ENCODE data around the gene ADIPOR1.

ADIPOR1 gene

GRCh38 chr1:202968895-202969295 lies 10.8 kb upstream of the ADIPOR1 start:
- peak; percentile 8 for DNase-seq (ENCODE audit: low read depth)

GRCh38 chr1:202968351-202968750 lies 10.2 kb upstream of the ADIPOR1 start:
- DNase-seq (ENCODE audit: low read depth): no peak

DNA sequence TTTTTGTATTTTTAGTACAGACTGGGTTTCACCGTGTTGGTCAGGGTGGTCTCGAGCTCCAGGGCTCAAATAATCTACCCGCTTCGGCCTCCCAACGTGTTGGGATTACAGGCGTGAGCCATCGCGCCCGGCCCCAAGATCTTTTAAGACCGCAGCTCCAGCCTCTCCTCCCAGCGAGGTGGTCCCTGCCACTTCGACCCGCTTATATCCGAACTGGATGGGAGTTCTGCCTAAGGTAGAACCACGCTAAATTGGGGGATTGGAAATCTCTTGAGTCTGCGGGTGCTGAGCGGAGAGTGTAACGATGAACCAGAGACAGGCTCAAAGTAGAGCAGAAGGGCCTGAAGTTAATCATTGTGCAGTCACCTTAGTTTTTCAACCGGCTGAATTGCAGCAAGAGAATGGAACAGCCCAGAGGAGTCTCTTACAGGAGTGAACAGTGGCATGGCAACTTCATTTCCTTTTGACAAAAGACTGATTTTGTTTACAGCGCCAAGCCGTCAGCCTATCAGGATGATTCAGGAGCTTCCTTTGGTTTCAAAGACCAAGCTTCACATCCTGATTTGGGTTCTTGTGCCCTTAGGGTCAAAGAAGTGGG lies 9.7 kb upstream of the ADIPOR1 start:
- DNase-seq (ENCODE audit: low read depth): no peak

- no peak for DNase-seq (ENCODE audit: low read depth)
These were observed 8.1 kb upstream of the ADIPOR1 start for GRCh38 chr1:202966006-202966898.

- DNase-seq (ENCODE audit: low read depth): no peak
These were observed 7.3 kb upstream of the ADIPOR1 start for GRCh38 chr1:202965422-202965821.

DNA sequence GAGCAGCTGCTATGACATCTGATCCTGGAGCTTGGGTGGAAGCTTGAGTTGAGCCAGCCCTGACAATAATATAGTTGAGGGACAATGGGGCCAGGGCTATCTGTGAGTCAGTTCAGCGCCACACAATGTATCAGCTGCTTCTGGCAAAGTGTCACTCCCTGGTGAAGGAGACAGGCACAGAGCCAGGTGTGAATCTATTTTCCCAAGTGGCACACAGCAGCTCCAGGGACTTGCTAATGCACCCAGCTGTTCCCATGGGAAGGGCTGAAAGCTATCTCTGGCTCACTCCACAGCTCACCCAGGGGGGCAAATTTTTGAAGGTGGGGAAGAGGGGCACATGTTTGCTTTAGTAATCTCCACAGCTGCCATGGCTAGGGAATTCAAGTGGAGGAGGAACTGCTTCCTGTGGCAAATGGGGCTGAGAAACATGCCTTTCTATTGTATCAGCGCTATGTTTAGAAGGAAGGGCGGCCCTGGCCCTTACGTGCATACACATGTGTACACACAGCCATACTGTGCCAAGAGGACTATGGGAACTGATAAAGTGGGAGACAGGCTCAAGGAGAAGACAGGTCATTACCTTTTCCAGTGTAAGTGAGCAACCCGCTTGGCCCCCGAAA lies 6.8 kb upstream of the ADIPOR1 start:
- no peak for DNase-seq (ENCODE audit: low read depth)

DNA sequence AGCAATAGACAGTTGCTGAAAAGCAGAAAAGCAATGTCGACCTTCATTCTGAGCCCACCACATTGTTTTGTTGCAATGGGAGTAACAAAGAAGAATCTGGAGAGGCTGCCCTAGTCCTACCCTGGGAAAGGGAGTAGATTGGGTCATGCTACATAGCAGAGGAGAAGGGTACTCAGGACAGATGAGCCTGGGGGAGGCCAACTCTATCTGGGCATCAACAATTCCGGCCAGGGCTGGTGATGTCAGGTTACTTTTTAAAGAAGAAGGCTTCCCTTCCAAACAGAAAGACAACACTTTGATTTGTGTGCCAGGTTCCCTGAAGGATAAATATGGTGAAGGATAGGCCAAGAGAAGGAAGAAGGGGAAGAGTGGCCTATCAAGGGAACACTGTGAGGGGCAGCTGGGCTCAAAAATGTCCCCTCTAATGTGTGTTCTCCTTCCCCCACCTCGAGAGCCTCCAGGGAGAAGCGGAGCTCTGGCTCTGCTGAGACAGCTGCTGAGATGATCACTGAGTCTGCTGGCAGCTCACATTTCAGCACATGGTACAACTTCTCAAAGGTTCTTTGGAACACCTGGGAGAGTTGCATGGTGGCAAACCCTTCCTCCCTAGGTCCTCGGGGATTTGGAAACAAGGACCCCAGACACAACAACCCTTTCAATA lies 3.2 kb upstream of the ADIPOR1 start:
- no peak for DNase-seq (ENCODE audit: low read depth)

DNA sequence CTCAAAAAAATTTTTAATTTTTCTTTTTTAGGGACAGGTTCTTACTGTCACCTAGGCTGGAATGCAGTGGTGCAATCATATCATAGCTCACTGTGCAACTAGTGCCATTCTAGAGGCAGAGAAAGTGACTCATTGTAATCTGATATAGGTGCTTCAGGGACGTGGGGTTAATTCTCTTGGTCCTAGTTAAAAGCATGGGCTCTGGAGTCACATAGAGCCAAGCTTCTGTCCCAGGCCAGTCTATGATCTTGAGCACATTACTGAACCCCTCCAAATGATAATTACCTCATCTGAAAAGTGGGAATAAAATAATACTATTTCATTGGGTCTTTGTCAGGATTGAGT lies 1.1 kb upstream of the ADIPOR1 start:
- peak; percentile 30 for DNase-seq (ENCODE audit: low read depth)

DNA sequence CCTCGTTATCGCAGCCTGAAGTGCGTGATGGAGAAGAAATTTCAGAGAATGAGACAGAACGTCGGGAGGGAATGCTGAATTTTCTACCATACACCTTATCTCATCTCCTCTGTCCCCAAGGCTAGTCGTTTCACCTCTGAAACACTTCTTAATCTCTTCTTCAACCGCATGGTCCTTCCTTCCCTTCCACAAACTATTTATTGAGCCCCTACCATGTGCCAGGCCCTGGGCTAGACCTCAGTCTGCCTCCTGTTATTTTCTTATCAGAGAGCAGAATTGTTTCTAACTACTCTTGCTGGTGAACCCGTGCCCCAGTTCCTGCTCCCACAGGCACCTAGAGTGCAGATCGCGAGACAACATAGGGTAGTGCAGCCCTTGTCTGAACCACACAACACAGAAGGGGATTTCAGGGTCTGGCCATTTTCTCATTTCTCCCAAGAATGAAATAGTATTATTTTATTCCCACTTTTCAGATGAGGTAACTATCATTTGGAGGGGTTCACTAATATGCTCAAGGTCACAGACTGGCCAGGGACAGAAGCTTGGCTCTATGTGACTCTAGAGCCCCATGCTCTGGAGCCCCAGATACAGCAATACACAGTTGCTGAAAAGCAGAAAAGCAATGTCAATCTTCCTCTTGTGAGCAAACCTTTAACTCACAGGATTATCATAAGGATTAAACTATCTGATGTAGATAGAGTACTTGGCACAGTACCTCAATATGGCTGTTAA lies 598 bp upstream of the ADIPOR1 start:
- no peak for DNase-seq (ENCODE audit: low read depth)

- DNase-seq (ENCODE audit: low read depth): no peak
These were observed 1.1 kb downstream of the ADIPOR1 start for GRCh38 chr1:202956969-202957368.

DNA sequence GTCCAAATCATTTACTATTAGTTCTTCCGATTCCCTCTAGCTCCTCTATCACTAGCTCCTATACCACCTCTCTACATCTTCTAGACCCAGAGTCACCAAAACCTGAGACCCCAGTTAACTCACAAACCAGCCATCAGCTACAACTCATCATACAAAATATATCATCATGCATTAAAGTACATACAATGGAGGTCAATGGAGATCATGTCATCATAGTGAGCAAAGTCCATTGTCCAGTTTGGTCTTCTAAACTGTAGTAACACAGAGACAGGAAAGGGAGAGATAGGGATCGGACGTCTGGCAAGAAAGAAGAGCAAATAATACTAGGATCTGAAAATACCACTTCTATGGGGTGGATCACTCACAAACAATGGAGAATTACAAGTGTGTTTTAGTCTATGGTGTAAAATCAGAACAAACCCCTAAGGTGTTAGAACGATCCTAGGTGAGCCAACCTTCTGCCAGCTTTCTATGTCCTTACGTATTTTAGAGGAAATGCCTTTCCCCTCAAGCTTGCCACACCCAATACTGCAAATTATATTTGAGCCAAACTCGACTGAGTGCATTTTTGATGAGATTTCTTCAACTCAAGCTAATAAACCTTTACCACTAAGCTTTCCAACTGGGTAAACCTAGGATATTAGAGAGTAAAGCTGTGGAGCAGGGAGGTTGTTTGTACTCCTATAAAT lies 3.9 kb downstream of the ADIPOR1 start:
- no peak for DNase-seq (ENCODE audit: low read depth)

GRCh38 chr1:202953392-202953791 lies 4.7 kb downstream of the ADIPOR1 start:
- DNase-seq (ENCODE audit: low read depth): no peak

GRCh38 chr1:202952818-202953217 lies 5.3 kb downstream of the ADIPOR1 start:
- no peak for DNase-seq (ENCODE audit: low read depth)

DNA sequence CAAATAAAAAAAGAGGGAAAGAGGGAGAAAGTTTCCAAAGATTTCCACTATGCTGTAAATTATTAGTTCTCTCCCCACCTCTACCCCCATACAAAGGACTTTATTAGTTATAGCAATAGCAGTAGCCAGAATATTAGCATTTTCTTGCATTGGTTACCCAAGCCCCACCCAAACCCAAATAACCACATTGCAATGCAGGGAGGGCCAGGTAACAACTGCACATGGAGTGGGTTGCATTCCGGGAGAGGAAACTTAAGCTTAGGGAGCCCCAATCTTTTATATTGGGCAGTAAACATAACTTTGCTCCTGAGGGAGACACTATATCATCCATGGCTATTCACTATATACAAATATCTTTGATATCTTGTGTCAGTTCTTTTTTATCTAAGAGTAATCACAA lies 6.0 kb downstream of the ADIPOR1 start:
- no peak for DNase-seq (ENCODE audit: low read depth)

- no peak for DNase-seq (ENCODE audit: low read depth)
These were observed 6.7 kb downstream of the ADIPOR1 start for GRCh38 chr1:202951437-202951836.

GRCh38 chr1:202945483-202945882 lies 12.6 kb downstream of the ADIPOR1 start:
- DNase-seq (ENCODE audit: low read depth): no peak

GRCh38 chr1:202944438-202944921 lies 13.6 kb downstream of the ADIPOR1 start:
- DNase-seq (ENCODE audit: low read depth): no peak

GRCh38 chr1:202942426-202942825 lies 15.7 kb downstream of the ADIPOR1 start:
- no peak for DNase-seq (ENCODE audit: low read depth)

GRCh38 chr1:202941372-202941771 lies 16.7 kb downstream of the ADIPOR1 start:
- DNase-seq (ENCODE audit: low read depth): no peak

- DNase-seq (ENCODE audit: low read depth): no peak
These were observed 17.6 kb downstream of the ADIPOR1 start for GRCh38 chr1:202940561-202940960.

- DNase-seq (ENCODE audit: low read depth): no peak
These were observed 19.7 kb downstream of the ADIPOR1 start for GRCh38 chr1:202938287-202938925.

Data from HS-27A (cell line).